Measurements from ENCODE around the gene SLC6A9. TPM values are rescaled to one million over a fixed set of nuclear protein-coding genes. Genes with fewer than 3 reads are reported as not detected.

The SLC6A9 gene
- total RNA-seq, 1 experiment from 2014 or later, result 9.2 TPM

DNA sequence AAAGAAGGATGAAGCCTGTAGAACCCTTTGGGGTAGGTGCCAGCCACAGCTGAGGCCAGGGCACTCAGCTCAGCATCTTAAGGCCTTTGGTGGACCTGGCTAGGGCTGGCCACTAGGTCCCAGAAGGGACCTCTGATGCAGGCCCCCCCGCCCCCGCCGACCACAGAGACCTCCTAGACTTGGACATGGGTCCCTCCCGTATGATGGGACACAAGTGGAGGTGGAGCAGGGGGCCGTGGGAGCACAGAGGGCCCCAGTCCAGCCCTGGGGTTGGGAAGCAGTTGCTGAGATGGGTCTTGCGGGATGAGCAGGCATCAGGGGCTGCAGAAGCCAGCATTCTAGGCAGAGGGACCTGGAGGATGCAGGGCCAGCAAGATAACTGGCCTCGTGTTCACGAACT, 49.0 kb downstream of the SLC6A9 start:
- BruUV-seq (replicated peaks), result no TSS peak
- CTCF ChIA-PET, result no interaction called here

DNA sequence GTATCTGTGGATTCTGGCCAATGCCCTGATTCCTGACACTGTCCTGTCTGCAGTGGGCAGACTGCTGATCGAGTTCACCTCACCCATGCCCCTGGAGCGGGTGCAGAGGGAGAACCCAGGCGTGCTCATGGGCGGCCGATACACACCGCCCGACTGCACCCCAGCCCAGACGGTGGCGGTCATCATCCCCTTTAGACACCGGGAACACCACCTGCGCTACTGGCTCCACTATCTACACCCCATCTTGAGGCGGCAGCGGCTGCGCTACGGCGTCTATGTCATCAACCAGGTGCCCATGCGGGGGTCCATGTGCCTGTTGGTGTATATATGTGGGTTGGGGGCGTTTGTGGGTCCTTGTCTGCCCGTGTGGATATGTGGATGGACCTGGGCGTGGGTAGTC, 49.6 kb downstream of the SLC6A9 start:
- H3K36me3 ChIP-seq (ENCODE audit: control insufficient read depth, insufficient read depth, low read length), result peaks cover 6% of the 10 kb centered on the region; the same call in 1 of the 2 replicates
- TF ChIP-seq TCF7L2 (IDR thresholded peaks at IDR 0.05; ENCODE audit: low read depth, low read length) (no peak), POLR2AphosphoS5 (IDR thresholded peaks at IDR 0.05; ENCODE audit: low read depth, low read length) (no peak), SIN3A (IDR thresholded peaks at IDR 0.05; ENCODE audit: borderline replicate concordance, insufficient read depth, low read depth, low read length) (no peak)
- TF ChIP-seq, protein P1, sequence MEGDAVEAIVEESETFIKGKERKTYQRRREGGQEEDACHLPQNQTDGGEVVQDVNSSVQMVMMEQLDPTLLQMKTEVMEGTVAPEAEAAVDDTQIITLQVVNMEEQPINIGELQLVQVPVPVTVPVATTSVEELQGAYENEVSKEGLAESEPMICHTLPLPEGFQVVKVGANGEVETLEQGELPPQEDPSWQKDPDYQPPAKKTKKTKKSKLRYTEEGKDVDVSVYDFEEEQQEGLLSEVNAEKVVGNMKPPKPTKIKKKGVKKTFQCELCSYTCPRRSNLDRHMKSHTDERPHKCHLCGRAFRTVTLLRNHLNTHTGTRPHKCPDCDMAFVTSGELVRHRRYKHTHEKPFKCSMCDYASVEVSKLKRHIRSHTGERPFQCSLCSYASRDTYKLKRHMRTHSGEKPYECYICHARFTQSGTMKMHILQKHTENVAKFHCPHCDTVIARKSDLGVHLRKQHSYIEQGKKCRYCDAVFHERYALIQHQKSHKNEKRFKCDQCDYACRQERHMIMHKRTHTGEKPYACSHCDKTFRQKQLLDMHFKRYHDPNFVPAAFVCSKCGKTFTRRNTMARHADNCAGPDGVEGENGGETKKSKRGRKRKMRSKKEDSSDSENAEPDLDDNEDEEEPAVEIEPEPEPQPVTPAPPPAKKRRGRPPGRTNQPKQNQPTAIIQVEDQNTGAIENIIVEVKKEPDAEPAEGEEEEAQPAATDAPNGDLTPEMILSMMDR (IDR thresholded peaks at IDR 0.05), result no peak
- TF ChIP-seq, protein P2, sequence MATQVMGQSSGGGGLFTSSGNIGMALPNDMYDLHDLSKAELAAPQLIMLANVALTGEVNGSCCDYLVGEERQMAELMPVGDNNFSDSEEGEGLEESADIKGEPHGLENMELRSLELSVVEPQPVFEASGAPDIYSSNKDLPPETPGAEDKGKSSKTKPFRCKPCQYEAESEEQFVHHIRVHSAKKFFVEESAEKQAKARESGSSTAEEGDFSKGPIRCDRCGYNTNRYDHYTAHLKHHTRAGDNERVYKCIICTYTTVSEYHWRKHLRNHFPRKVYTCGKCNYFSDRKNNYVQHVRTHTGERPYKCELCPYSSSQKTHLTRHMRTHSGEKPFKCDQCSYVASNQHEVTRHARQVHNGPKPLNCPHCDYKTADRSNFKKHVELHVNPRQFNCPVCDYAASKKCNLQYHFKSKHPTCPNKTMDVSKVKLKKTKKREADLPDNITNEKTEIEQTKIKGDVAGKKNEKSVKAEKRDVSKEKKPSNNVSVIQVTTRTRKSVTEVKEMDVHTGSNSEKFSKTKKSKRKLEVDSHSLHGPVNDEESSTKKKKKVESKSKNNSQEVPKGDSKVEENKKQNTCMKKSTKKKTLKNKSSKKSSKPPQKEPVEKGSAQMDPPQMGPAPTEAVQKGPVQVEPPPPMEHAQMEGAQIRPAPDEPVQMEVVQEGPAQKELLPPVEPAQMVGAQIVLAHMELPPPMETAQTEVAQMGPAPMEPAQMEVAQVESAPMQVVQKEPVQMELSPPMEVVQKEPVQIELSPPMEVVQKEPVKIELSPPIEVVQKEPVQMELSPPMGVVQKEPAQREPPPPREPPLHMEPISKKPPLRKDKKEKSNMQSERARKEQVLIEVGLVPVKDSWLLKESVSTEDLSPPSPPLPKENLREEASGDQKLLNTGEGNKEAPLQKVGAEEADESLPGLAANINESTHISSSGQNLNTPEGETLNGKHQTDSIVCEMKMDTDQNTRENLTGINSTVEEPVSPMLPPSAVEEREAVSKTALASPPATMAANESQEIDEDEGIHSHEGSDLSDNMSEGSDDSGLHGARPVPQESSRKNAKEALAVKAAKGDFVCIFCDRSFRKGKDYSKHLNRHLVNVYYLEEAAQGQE (IDR thresholded peaks at IDR 0.05; ENCODE audit: insufficient read depth in 1 of 2, low read depth in 2 of 2, low read length in 1 of 2), result no peak
- BruUV-seq (replicated peaks), result no TSS peak
- no peak overlapping the region for H3K4me3 ChIP-seq (ENCODE audit: low read depth in 2 of 2, low read length in 2 of 2)
- no peaks in the 10 kb centered on the region for H3K27me3 ChIP-seq (ENCODE audit: control insufficient read depth, insufficient read depth, low read length)
- H3K9me3 ChIP-seq (ENCODE audit: control insufficient read depth, insufficient read depth, low read depth, low read length), result no peaks in the 10 kb centered on the region
- CTCF ChIA-PET, result no interaction called here
- no peak for DNase-seq (ENCODE audit: low read depth, low spot score)
- intact Hi-C loops (cut with micrococcal nuclease; ENCODE audit: unreplicated experiment) (no loop called here), in situ Hi-C loops (cut with HindIII; ENCODE audit: low pct_unique_long_range_greater_than_20kb, low sequenced_read_pairs) (no loop called here)
- H3K4me1 ChIP-seq (ENCODE audit: control insufficient read depth, insufficient read depth, low read length), result peaks cover 25% of the 10 kb centered on the region
- no peak overlapping the region for H3K27ac ChIP-seq (ENCODE audit: low read length)
- no peak for ATAC-seq
- POLR2A ChIA-PET, result no interaction called here

More for the DNA sequence above, 49.0 kb downstream of the SLC6A9 start:
- no peak overlapping the region for H3K4me3 ChIP-seq (ENCODE audit: low read depth in 2 of 2, low read length in 2 of 2)
- in situ Hi-C loops (cut with HindIII; ENCODE audit: low pct_unique_long_range_greater_than_20kb, low sequenced_read_pairs) (no loop called here), intact Hi-C loops (cut with micrococcal nuclease; ENCODE audit: unreplicated experiment) (no loop called here)
- H3K4me1 ChIP-seq (ENCODE audit: control insufficient read depth, insufficient read depth, low read length), result peaks cover 19% of the 10 kb centered on the region
- TF ChIP-seq, protein P1 (IDR thresholded peaks at IDR 0.05), result no peak
- TF ChIP-seq, protein P2 (IDR thresholded peaks at IDR 0.05; ENCODE audit: insufficient read depth in 1 of 2, low read depth in 2 of 2, low read length in 1 of 2), result no peak
- no peak for TF ChIP-seq TCF7L2 (IDR thresholded peaks at IDR 0.05; ENCODE audit: low read depth, low read length)
- no peak for TF ChIP-seq POLR2AphosphoS5 (IDR thresholded peaks at IDR 0.05; ENCODE audit: low read depth, low read length)
- H3K27ac ChIP-seq (ENCODE audit: low read length), result no peak overlapping the region
- H3K9me3 ChIP-seq (ENCODE audit: control insufficient read depth, insufficient read depth, low read depth, low read length), result no peaks in the 10 kb centered on the region
- POLR2A ChIA-PET, result no interaction called here
- ATAC-seq (no peak), DNase-seq (ENCODE audit: low read depth, low spot score) (no peak)
- H3K27me3 ChIP-seq (ENCODE audit: control insufficient read depth, insufficient read depth, low read length), result no peaks in the 10 kb centered on the region
- H3K36me3 ChIP-seq (ENCODE audit: control insufficient read depth, insufficient read depth, low read length), result 0 out of 2 replicates have a peak, but pooled peaks cover 3% of the 10 kb centered on the region

Data from Panc1 (cell line).